H1 (cell line): ENCODE data around the gene CAPN8.

Experiments used
- ASH2L ChIP-seq: fragments of 200-600, 300-600 bp; sonication (generic); IDR thresholded peaks from one replicate; pipeline ENCODE4 v1.7.1; 2017; ENCODE audit warnings: low read length
- CHD2 ChIP-seq: IDR thresholded peaks from 2 replicates; pipeline ENCODE4 v1.6.1; 2012; ENCODE audit warnings: low read length, improper control_type of control experiment
- CREB1 ChIP-seq: IDR thresholded peaks from 2 replicates; pipeline ENCODE4 v1.6.1; 2012; ENCODE audit warnings: inconsistent platforms
- EZH2 ChIP-seq: fragments of 200-600 bp; sonication (generic); IDR thresholded peaks from 2 replicates; pipeline ENCODE4 v1.7.1; 2012; ENCODE audit warnings: low read depth, mild to moderate bottlenecking, moderate library complexity, low read length, inconsistent platforms; ENCODE audit not compliant: severe bottlenecking
- PHF8 ChIP-seq: fragments of 200-600 bp; sonication (generic); conservative IDR thresholded peaks from 2 replicates; pipeline ENCODE4 v1.7.1; 2012; ENCODE audit warnings: low read depth, mild to moderate bottlenecking, inconsistent platforms, low read length, moderate library complexity
- POLR2A ChIP-seq, 2 experiments: IDR thresholded peaks; 1 replicate in 1 of 2; 2 replicates in 1 of 2; pipeline ENCODE4 v1.6.1; 2011; ENCODE audit warnings: low read depth in 2 of 2, low read length in 2 of 2, mild to moderate bottlenecking in 2 of 2; ENCODE audit errors: control extremely low read depth in 1 of 2
- RAD21 ChIP-seq, 2 experiments: IDR thresholded peaks in 1 of 2; conservative IDR thresholded peaks in 1 of 2; 2 replicates each; pipeline ENCODE4 v1.6.1; 2011; ENCODE audit warnings: low read depth in 2 of 2, low read length in 2 of 2, improper control_type of control experiment in 1 of 2, inconsistent platforms in 1 of 2, mild to moderate bottlenecking in 1 of 2, moderate library complexity in 1 of 2
- SIN3A ChIP-seq, 2 experiments: IDR thresholded peaks in 1 of 2; conservative IDR thresholded peaks in 1 of 2; 2 replicates each; pipeline ENCODE4 v1.6.1; 2011 to 2012; ENCODE audit warnings: low read length in 2 of 2, improper control_type of control experiment in 1 of 2, low read depth in 1 of 2, mild to moderate bottlenecking in 1 of 2
- TAF1 ChIP-seq: IDR thresholded peaks from 2 replicates; pipeline ENCODE4 v1.6.1; 2011; ENCODE audit warnings: mild to moderate bottlenecking, low read depth, low read length
- TF ChIP-seq, protein P1 (sequence below), 3 experiments: IDR thresholded peaks; 1 replicate in 2 of 3; 2 replicates in 1 of 3; pipeline versions ENCODE4 v1.5.1 to v1.6.1; 2011; ENCODE audit warnings: low read length in 3 of 3, mild to moderate bottlenecking in 3 of 3, inconsistent platforms in 2 of 3, low read depth in 1 of 3, moderate library complexity in 1 of 3; ENCODE audit not compliant: insufficient read depth in 1 of 3; ENCODE audit errors: control extremely low read depth in 1 of 3

GRCh38 chr1:223657978-223658377 is 7.5 kb downstream of the CAPN8 start:
- TF ChIP-seq, protein P1, sequence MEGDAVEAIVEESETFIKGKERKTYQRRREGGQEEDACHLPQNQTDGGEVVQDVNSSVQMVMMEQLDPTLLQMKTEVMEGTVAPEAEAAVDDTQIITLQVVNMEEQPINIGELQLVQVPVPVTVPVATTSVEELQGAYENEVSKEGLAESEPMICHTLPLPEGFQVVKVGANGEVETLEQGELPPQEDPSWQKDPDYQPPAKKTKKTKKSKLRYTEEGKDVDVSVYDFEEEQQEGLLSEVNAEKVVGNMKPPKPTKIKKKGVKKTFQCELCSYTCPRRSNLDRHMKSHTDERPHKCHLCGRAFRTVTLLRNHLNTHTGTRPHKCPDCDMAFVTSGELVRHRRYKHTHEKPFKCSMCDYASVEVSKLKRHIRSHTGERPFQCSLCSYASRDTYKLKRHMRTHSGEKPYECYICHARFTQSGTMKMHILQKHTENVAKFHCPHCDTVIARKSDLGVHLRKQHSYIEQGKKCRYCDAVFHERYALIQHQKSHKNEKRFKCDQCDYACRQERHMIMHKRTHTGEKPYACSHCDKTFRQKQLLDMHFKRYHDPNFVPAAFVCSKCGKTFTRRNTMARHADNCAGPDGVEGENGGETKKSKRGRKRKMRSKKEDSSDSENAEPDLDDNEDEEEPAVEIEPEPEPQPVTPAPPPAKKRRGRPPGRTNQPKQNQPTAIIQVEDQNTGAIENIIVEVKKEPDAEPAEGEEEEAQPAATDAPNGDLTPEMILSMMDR (IDR thresholded peaks at IDR 0.05; ENCODE audit: control extremely low read depth in 1 of 3, insufficient read depth in 1 of 3, low read depth in 1 of 3, low read length in 3 of 3) = no peak
- no peak for TF ChIP-seq CHD2
- no peak for TF ChIP-seq TAF1
- no peak for TF ChIP-seq POLR2A (IDR thresholded peaks at IDR 0.05; ENCODE audit: control extremely low read depth in 1 of 2, low read depth in 2 of 2, low read length in 2 of 2)
- no peak for TF ChIP-seq CREB1
- TF ChIP-seq EZH2 = no peak
- no peak for TF ChIP-seq RAD21 (IDR thresholded peaks at IDR 0.05 in 1 of 2, conservative IDR thresholded peaks at IDR 0.05 in 1 of 2; ENCODE audit: low read depth in 2 of 2, low read length in 2 of 2)
- no peak for TF ChIP-seq SIN3A (conservative IDR thresholded peaks at IDR 0.05 in 1 of 2, IDR thresholded peaks at IDR 0.05 in 1 of 2; ENCODE audit: low read depth in 1 of 2, low read length in 2 of 2)
- TF ChIP-seq PHF8 = no peak
- TF ChIP-seq ASH2L = no peak
